CD1c-positive myeloid dendritic cell (primary cell): ENCODE results near the gene CDH4.

Source experiments
- DNase-seq: peaks from one replicate; pipeline ENCODE4 v3.0.0-alpha.2; 2016; ENCODE audit errors: extremely low spot score

The CDH4 gene

DNA sequence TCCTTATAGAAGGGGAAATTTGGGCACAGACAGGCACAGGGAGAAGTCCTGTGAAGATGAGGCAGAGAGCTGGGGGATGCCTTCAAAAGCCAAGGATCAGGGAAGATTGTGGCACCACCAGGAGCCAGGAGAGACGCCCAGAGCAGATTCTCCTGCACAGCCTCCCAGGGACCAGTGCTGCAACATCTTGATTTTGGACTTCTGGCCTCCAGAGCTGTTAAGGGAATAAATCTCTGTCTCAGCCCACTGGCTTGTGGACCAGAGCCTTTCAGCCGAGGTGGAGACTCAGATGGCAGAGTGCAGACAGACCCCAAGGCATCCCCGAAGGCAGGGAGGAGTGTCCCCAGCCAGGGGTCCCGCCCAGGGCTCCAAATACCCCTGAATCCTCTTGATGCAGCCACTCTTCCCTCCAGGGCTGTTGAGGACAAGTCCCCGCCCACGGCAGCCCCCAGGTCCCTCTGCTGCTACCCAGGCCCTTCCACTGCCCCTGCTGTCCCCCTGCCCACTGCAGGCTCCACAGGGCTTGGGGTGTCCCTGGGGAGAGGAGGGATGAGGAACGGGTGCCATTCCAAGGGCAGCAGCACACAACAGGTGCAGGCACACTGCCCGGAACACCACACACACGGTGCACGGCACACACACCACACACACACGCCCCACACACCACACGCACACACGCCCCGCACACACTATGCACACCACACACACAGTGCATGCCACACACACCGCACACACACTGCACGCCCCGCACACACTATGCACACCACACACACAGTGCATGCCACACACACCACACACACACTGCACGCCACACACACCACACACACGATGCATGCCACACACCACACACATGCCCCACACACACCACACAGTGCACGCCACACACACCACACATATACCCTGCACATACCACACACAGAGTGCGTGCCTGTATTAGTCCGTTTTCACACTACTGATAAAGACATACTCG, 502.2 kb downstream of the CDH4 start:
- DNase-seq, result no peak

GRCh38 chr20:61754976-61755778, 503.1 kb downstream of the CDH4 start:
- DNase-seq, result no peak

- DNase-seq, result no peak
Measured at GRCh38 chr20:61755971-61756845, 504.1 kb downstream of the CDH4 start.

GRCh38 chr20:61756966-61757677, 505.1 kb downstream of the CDH4 start:
- no peak for DNase-seq

GRCh38 chr20:61757678-61758563, 505.9 kb downstream of the CDH4 start:
- no peak for DNase-seq

DNA sequence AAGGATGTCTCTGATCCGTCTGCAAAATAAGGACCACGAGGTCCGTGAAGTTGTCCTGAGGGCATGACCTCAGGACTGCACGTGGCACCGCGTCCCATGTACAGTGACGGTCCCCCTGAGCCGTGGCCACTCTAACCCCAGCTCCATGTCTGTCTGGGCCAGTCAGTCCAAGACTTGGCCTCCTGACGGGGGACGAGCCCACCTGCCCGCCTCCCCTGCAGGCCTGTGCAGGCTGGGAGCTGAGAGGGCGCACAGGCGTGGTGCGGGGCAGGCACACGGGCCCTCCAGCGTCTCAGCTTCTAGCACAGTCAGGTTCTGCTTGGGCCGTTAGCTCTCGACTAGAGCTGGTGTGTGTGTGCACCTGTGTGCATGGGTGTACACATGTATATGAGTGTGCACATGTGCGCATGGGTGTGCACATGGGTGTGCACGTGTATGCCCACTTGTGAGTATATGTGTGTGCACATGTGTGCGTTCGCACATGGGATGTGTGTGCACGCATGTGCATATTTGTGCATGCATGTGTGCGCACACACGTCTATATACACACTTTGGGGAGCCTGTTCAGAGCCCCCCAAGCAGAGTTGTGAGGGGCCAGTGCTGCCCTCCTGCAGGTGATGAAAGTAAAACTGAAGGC, 506.6 kb downstream of the CDH4 start:
- no peak for DNase-seq

GRCh38 chr20:61759286-61760065, 507.4 kb downstream of the CDH4 start:
- DNase-seq, result no peak

DNA sequence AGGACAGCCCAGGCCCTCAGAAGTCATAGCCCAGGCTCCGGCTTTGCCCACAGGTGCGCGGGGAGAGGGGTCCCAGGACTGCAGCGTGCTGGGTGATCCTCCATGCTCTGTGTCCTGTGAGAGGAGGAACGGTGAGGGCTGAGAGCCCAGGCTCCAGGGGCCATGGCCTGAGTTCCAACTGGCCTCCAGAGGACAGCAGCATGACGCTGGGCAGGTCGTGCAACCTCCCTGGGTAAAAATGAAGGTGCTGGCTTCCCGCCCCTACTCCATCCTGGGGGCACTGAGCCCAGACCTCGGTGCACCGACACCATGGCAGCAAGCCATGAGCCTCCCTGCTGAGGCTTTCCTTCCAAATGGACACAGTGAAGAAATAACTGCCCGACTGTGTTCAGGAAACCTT, 508.3 kb downstream of the CDH4 start:
- DNase-seq, result no peak

GRCh38 chr20:61760731-61761130, 508.7 kb downstream of the CDH4 start:
- no peak for DNase-seq

- DNase-seq, result no peak
Measured at GRCh38 chr20:61761453-61762166, 509.5 kb downstream of the CDH4 start.

DNA sequence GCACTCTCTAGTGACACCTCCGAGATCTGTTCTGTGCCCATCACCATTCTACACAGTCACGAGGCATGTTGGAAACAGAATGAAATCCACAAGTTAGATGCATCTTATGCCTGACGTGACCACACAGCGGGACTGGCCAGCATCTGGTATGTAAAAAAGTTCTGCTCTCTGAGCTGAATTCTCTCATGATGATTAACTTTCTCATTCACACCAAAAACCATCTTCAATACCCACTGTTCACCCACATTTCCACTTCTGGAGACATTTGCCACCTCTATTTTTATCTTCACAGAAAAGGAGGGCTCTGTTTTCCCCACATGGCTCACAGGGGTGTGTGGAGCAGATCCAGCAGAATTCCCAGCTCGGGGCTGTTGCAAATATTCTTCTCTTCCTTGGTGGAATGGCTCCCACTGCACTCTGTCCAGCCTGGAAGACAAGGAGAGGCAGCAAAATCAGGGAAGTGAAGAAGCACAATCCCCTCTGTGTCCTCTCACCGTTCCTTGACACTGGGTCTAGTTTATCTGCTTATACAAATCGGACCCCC, 510.2 kb downstream of the CDH4 start:
- no peak for DNase-seq

DNA sequence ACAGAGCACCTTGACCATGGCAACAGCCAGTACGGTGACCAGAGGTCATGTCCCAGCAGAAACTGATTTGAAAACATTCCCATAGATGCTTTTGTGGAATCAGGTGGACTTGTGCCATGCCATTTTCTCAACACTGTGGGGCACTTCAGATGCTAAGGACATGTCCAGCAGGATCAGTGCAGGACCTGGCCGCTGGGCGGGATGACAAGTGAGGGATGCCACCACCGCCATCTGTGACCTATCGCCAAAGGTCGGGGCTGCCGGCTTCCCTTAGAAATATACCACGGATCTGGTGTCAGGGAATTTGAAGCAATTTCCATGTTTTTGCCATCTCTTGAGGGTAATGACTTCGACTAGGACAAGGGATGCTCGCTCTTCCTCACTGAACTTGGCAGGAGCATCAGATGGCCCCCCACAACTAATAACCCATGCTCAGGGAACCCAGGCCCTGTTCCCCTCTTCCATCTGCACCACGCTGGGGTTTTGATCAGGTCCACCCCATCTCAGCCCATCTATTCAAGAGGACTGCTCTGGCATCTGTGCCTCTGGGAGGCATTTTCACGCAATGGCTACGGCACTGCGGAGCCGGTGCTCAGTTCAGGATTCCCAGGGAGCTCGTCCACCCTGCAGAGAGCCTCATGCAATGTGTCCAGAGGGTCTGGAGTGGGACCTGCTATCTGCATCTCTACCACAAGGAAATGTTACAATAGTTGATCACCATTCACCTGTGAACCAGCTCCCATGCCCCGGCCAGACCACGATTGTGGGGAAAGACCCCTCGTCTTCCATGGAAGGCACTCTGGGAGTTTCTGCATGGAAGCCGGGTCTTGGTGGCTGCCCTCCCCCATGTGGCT, 511.1 kb downstream of the CDH4 start:
- no peak for DNase-seq

DNA sequence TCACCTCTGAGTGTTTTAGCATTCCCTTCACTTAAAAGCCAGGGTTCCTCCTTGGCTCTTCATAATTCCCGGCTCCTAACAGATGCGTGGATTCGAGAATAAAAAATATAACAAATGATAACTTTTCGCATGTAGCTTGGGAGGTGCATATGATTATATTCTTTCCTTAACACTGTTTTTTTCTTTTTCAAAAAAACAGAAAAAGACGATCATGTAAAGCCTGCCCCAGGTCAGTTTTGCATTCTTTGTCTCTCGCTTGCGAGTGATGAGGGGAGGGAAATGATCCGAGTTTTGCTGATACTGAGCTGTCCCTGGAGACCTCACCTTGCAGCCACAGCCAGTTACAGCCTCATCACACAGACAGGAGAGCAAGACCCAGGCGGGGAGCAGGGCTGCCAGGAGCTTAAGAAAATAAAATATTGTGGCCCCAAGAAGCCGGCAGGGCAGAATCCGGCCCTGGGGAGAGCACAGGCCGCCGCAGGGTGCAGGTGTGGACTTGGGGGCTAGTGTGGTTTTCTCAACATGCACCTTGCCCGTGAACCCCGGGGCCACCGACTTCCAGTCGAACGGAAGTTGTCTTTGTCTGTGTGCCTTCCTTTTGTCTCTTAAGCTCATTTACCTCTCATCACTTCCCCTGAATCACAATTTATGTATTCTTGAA, 511.8 kb downstream of the CDH4 start:
- DNase-seq, result no peak

- no peak for DNase-seq
Measured at GRCh38 chr20:61764471-61765025, 512.5 kb downstream of the CDH4 start.

- no peak for DNase-seq
Measured at GRCh38 chr20:61765081-61765870, 513.2 kb downstream of the CDH4 start.
